GM18870 (cell line): ENCODE results near the gene GSG1L.
"Not testable (repeated sequence)": the region's sequence is repeated elsewhere in the genome, so short reads cannot be mapped to it uniquely, and the experiment has no call there.

ENCODE experiments used
- ATAC-seq: cut with Tn5 transposase; IDR thresholded peaks from one replicate; pipeline ENCODE4 v1.9.1; 2021; ENCODE audit warnings: moderate library complexity; ENCODE audit not compliant: unreplicated experiment

GSG1L gene

GRCh38 chr16:27917949-27918348, 145.6 kb downstream of the GSG1L start:
- no peak for ATAC-seq

- no peak for ATAC-seq
Observed at GRCh38 chr16:27911486-27911885, 152.0 kb downstream of the GSG1L start.

- no peak for ATAC-seq
Observed at GRCh38 chr16:27907457-27907972, 156.0 kb downstream of the GSG1L start.

GRCh38 chr16:27906883-27907282, 156.6 kb downstream of the GSG1L start:
- no peak for ATAC-seq

GRCh38 chr16:27903046-27903655, 160.4 kb downstream of the GSG1L start:
- no peak for ATAC-seq

- ATAC-seq = no peak
Observed at GRCh38 chr16:27902551-27902950, 161.0 kb downstream of the GSG1L start.

- no peak for ATAC-seq
Observed at GRCh38 chr16:27901956-27902355, 161.6 kb downstream of the GSG1L start.

- no peak for ATAC-seq
Observed at GRCh38 chr16:27899736-27900135, 163.8 kb downstream of the GSG1L start.

GRCh38 chr16:27894386-27894785, 169.1 kb downstream of the GSG1L start:
- no peak for ATAC-seq

GRCh38 chr16:27892879-27893278, 170.6 kb downstream of the GSG1L start:
- no peak for ATAC-seq

GRCh38 chr16:27890866-27891265, 172.6 kb downstream of the GSG1L start:
- ATAC-seq = no peak

GRCh38 chr16:27890006-27890405, 173.5 kb downstream of the GSG1L start:
- ATAC-seq = no peak

GRCh38 chr16:27883576-27883975, 179.9 kb downstream of the GSG1L start:
- ATAC-seq = no peak

- ATAC-seq = no peak
Observed at GRCh38 chr16:27880287-27880686, 183.2 kb downstream of the GSG1L start.

GRCh38 chr16:27879601-27880247, 183.8 kb downstream of the GSG1L start:
- ATAC-seq = no peak

GRCh38 chr16:27872627-27873026, 190.9 kb downstream of the GSG1L start:
- ATAC-seq = not testable (repeated sequence)

- ATAC-seq = no peak
Observed at GRCh38 chr16:27870116-27870798, 193.3 kb downstream of the GSG1L start.

GRCh38 chr16:27869411-27869810, 194.1 kb downstream of the GSG1L start:
- no peak for ATAC-seq

GRCh38 chr16:27868180-27868579, 195.3 kb downstream of the GSG1L start:
- ATAC-seq = no peak

GRCh38 chr16:27867122-27868110, 196.1 kb downstream of the GSG1L start:
- no peak for ATAC-seq

GRCh38 chr16:27863377-27863776, 200.1 kb downstream of the GSG1L start:
- ATAC-seq = no peak
